GM12878 (cell line): ENCODE measurements around the gene SLC8B1. TPM values are rescaled to one million over a fixed set of nuclear protein-coding genes. Genes with fewer than 3 reads are reported as not detected.

Experiments
- CBX5 ChIP-seq: sonication (generic); IDR thresholded peaks from 2 replicates; pipeline ENCODE4 v1.6.1; 2016; ENCODE audit warnings: low read depth, moderate library complexity, mild to moderate bottlenecking, inconsistent platforms
- EP300 ChIP-seq, 2 experiments: fragments of 150-350 bp in 1 of 2; IDR thresholded peaks; 2 replicates each; pipeline ENCODE4 v1.6.1; 2011 to 2012; ENCODE audit warnings: low read depth in 2 of 2, low read length in 2 of 2, borderline replicate concordance in 1 of 2, improper control_type of control experiment in 1 of 2, inconsistent platforms in 1 of 2; ENCODE audit not compliant: control insufficient read depth in 1 of 2
- HCFC1 ChIP-seq: fragments of 150-350 bp; IDR thresholded peaks from 2 replicates; pipeline ENCODE4 v1.6.1; 2014; ENCODE audit warnings: low read length
- KLF5 ChIP-seq: fragments of 450-650 bp; IDR thresholded peaks from 2 replicates; pipeline ENCODE4 v1.6.1; 2014; ENCODE audit warnings: mild to moderate bottlenecking; ENCODE audit not compliant: partially characterized antibody
- RB1 ChIP-seq: fragments of 450-650 bp; formaldehyde crosslinking; IDR thresholded peaks from 2 replicates; pipeline ENCODE4 v1.6.1; 2017; ENCODE audit warnings: mild to moderate bottlenecking, borderline replicate concordance
- STAT3 ChIP-seq: IDR thresholded peaks from 2 replicates; pipeline ENCODE4 v1.6.1; 2011; ENCODE audit warnings: low read depth, low read length, improper control_type of control experiment
- WRNIP1 ChIP-seq: IDR thresholded peaks from 2 replicates; pipeline ENCODE4 v1.6.1; 2011; ENCODE audit warnings: low read depth, low read length, improper control_type of control experiment, borderline replicate concordance
- ZNF622 ChIP-seq: fragments of 450-650 bp; IDR thresholded peaks from 2 replicates; pipeline ENCODE4 v1.6.1; 2017; ENCODE audit warnings: mild to moderate bottlenecking, inconsistent platforms
- polyA plus RNA-seq, 11 experiments: library from polyadenylated mRNA; depleted of rRNA in 4 of 11; unstranded in 6 of 11; stranded (reverse) in 5 of 11; fragments of >200 nt; fragmentation: Nextera tagmentation in 4 of 11; fragmentation: Illumina TruSeq in 1 of 11; extraction: Ambion mirVana in 4 of 11; extraction: Trizol in 1 of 11; gene quantifications; 1 replicate in 1 of 11; 2 replicates in 10 of 11; pipeline versions ENCODE4 v1.2.1 to v1.2.3, GENCODE V29; 2011 to 2016; ENCODE audit warnings: inconsistent platforms in 2 of 11, missing spikeins in 2 of 11, low read depth in 1 of 11
- total RNA-seq, 4 experiments: library from RNA; depleted of rRNA in 3 of 4; stranded (reverse); fragments of >200 nt in 3 of 4; fragmentation: Illumina TruSeq in 1 of 4; extraction: Trizol in 1 of 4; gene quantifications; 2 replicates each; pipeline versions ENCODE4 v1.2.1 to v1.2.3, GENCODE V29; 2013 to 2021
- TF ChIP-seq, protein P1 (sequence below): fragments of 450-650 bp; IDR thresholded peaks from 2 replicates; pipeline ENCODE4 v1.6.1; 2017; ENCODE audit warnings: antibody characterized with exemption, mild to moderate bottlenecking, moderate library complexity
- TF ChIP-seq, protein P2 (sequence below): fragments of 450-650 bp; IDR thresholded peaks from 2 replicates; pipeline ENCODE4 v1.6.1; 2016; ENCODE audit warnings: mild to moderate bottlenecking

The SLC8B1 gene
- total and polyA plus RNA-seq, 10 of the 15 experiments (the other 5 are each of a cell fraction or from before 2014, with no cell fraction given) = 0.18 to 12.3 (median 6.8) TPM

- no peak for TF ChIP-seq KLF5
- TF ChIP-seq RB1 = no peak
- TF ChIP-seq ZNF622 = no peak
- TF ChIP-seq WRNIP1 = no peak
- TF ChIP-seq CBX5 = no peak
- TF ChIP-seq, protein P1, sequence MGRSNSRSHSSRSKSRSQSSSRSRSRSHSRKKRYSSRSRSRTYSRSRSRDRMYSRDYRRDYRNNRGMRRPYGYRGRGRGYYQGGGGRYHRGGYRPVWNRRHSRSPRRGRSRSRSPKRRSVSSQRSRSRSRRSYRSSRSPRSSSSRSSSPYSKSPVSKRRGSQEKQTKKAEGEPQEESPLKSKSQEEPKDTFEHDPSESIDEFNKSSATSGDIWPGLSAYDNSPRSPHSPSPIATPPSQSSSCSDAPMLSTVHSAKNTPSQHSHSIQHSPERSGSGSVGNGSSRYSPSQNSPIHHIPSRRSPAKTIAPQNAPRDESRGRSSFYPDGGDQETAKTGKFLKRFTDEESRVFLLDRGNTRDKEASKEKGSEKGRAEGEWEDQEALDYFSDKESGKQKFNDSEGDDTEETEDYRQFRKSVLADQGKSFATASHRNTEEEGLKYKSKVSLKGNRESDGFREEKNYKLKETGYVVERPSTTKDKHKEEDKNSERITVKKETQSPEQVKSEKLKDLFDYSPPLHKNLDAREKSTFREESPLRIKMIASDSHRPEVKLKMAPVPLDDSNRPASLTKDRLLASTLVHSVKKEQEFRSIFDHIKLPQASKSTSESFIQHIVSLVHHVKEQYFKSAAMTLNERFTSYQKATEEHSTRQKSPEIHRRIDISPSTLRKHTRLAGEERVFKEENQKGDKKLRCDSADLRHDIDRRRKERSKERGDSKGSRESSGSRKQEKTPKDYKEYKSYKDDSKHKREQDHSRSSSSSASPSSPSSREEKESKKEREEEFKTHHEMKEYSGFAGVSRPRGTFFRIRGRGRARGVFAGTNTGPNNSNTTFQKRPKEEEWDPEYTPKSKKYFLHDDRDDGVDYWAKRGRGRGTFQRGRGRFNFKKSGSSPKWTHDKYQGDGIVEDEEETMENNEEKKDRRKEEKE = no peak
- no peak for TF ChIP-seq HCFC1
- TF ChIP-seq, protein P2, sequence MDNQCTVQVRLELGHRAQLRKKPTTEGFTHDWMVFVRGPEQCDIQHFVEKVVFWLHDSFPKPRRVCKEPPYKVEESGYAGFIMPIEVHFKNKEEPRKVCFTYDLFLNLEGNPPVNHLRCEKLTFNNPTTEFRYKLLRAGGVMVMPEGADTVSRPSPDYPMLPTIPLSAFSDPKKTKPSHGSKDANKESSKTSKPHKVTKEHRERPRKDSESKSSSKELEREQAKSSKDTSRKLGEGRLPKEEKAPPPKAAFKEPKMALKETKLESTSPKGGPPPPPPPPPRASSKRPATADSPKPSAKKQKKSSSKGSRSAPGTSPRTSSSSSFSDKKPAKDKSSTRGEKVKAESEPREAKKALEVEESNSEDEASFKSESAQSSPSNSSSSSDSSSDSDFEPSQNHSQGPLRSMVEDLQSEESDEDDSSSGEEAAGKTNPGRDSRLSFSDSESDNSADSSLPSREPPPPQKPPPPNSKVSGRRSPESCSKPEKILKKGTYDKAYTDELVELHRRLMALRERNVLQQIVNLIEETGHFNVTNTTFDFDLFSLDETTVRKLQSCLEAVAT = no peak
- no peak for TF ChIP-seq STAT3
- TF ChIP-seq EP300 (IDR thresholded peaks at IDR 0.05; ENCODE audit: borderline replicate concordance in 1 of 2, control insufficient read depth in 1 of 2, low read depth in 2 of 2, low read length in 2 of 2) = no peak
- TF ChIP-seq, all 136 proteins: peak for 0
These were observed 19.6 kb downstream of the SLC8B1 start (continued) for GRCh38 chr12:113315358-113315757.
